ENCODE results near the gene KLHL24. TPM values are rescaled to one million over a fixed set of nuclear protein-coding genes. Genes with fewer than 3 reads are reported as not detected.
"Not testable (repeated sequence)": the region's sequence is repeated elsewhere in the genome, so short reads cannot be mapped to it uniquely, and the experiment has no call there.

KLHL24 gene
- total and polyA plus RNA-seq, 2 experiments from 2014 or later, result 37.3 to 159 TPM

- Histone ChIP-seq H3K9me3 (ENCODE audit: low read depth) (no peaks in the 10 kb centered on the region), H3K36me3 (no peaks in the 10 kb centered on the region), H3K4me1 (ENCODE audit: low read depth) (no peaks in the 10 kb centered on the region), H3K27me3 (no peaks in the 10 kb centered on the region), H3K4me3 (no peak overlapping the region), H3K27ac (no peak overlapping the region)
- TF ChIP-seq, protein P1, sequence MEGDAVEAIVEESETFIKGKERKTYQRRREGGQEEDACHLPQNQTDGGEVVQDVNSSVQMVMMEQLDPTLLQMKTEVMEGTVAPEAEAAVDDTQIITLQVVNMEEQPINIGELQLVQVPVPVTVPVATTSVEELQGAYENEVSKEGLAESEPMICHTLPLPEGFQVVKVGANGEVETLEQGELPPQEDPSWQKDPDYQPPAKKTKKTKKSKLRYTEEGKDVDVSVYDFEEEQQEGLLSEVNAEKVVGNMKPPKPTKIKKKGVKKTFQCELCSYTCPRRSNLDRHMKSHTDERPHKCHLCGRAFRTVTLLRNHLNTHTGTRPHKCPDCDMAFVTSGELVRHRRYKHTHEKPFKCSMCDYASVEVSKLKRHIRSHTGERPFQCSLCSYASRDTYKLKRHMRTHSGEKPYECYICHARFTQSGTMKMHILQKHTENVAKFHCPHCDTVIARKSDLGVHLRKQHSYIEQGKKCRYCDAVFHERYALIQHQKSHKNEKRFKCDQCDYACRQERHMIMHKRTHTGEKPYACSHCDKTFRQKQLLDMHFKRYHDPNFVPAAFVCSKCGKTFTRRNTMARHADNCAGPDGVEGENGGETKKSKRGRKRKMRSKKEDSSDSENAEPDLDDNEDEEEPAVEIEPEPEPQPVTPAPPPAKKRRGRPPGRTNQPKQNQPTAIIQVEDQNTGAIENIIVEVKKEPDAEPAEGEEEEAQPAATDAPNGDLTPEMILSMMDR (IDR thresholded peaks at IDR 0.05; ENCODE audit: low read depth, low read length), result no peak
- DNase-seq (ENCODE audit: low read depth in 1 of 2, low spot score in 1 of 2), result no peak
These were observed 16.4 kb upstream of the KLHL24 start for GRCh38 chr3:183619010-183619409.

- H3K27me3 ChIP-seq, result no peaks in the 10 kb centered on the region
- H3K27ac ChIP-seq, result no peak overlapping the region
- H3K9me3 ChIP-seq (ENCODE audit: low read depth), result no peaks in the 10 kb centered on the region
- no peaks in the 10 kb centered on the region for H3K36me3 ChIP-seq
- H3K4me3 ChIP-seq, result no peak overlapping the region
- peaks cover 7% of the 10 kb centered on the region for H3K4me1 ChIP-seq (ENCODE audit: low read depth)
- no peak for DNase-seq (ENCODE audit: low read depth in 1 of 2, low spot score in 1 of 2)
- TF ChIP-seq, protein P1 (IDR thresholded peaks at IDR 0.05; ENCODE audit: low read depth, low read length), result no peak
These were observed 15.7 kb upstream of the KLHL24 start for GRCh38 chr3:183619624-183620251.

DNA sequence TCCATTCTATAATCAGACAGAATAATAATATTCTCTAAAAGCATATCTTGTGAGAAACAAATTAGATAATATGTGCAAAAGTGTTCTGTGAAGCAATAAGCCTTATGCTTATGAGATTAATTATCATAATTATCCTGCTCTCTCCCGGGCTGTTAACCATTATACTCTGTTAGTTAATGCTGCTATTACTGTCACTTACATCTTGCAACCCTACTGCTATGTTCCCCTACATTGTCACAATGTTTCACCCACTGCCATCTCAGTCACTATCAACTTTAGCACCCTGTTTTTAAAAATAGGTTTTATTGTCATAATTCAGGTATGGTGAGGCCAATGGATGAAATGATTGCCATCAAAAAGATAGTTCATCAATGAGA lies 15.2 kb upstream of the KLHL24 start:
- Histone ChIP-seq H3K27me3 (no peaks in the 10 kb centered on the region), H3K27ac (no peak overlapping the region), H3K36me3 (no peaks in the 10 kb centered on the region), H3K9me3 (ENCODE audit: low read depth) (no peaks in the 10 kb centered on the region), H3K4me1 (ENCODE audit: low read depth) (peaks cover 8% of the 10 kb centered on the region), H3K4me3 (no peak overlapping the region)
- no peak for DNase-seq (ENCODE audit: low read depth in 1 of 2, low spot score in 1 of 2)
- TF ChIP-seq, protein P1 (IDR thresholded peaks at IDR 0.05; ENCODE audit: low read depth, low read length), result no peak

DNA sequence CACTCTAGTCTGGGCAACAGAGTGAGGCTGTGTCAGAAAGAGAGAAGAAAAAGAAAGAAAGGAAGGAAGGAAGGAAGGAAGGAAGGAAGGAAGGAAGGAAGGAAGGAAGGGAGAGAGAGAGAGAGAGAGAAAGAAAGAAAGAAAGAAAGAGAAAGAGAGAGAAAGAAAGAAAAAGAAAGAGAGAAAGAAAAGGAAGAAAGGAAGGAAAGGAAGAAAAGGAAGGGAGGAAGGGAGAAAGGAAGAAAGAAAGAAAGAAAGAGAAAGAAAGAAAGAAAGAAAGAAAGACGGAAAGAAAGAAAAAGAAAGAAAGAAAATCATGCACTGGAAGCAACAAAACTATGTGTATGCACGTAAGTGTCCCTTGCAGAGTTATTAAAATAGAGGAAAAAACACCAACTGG lies 12.9 kb upstream of the KLHL24 start:
- H3K36me3 ChIP-seq; H3K4me3 ChIP-seq; DNase-seq (ENCODE audit: low read depth in 1 of 2, low spot score in 1 of 2); H3K27me3 ChIP-seq; H3K27ac ChIP-seq; H3K9me3 ChIP-seq (ENCODE audit: low read depth): not testable (repeated sequence)
- peaks cover 26% of the 10 kb centered on the region for H3K4me1 ChIP-seq (ENCODE audit: low read depth)

GRCh38 chr3:183626877-183627594 lies 8.4 kb upstream of the KLHL24 start:
- H3K36me3 ChIP-seq, result no peaks in the 10 kb centered on the region
- TF ChIP-seq, protein P1 (IDR thresholded peaks at IDR 0.05; ENCODE audit: low read depth, low read length), result no peak
- peaks cover 34% of the 10 kb centered on the region for H3K4me1 ChIP-seq (ENCODE audit: low read depth)
- H3K9me3 ChIP-seq (ENCODE audit: low read depth), result no peaks in the 10 kb centered on the region
- H3K27ac ChIP-seq, result peak overlapping the region; percentile 96
- no peaks in the 10 kb centered on the region for H3K27me3 ChIP-seq
- DNase-seq (ENCODE audit: low read depth in 1 of 2, low spot score in 1 of 2), result peak in 1 of 2 donors; percentile 87
- H3K4me3 ChIP-seq, result no peak overlapping the region

Measured in cardiac muscle cell (in vitro differentiated cells and primary cell).